HL-60 (cell line): Measurements from ENCODE around the gene SLC20A1.

Experiments
- DNase-seq, 2 experiments: peaks; one replicate each; pipeline ENCODE4 v3.0.0-alpha.2; 2010 to 2020; ENCODE audit warnings: low read depth in 1 of 2, low spot score in 1 of 2
- H3K27ac ChIP-seq: fragments of 250-450 bp; sonication (Bioruptor Pico); replicated peaks from 2 replicates; pipeline ENCODE4 v1.5.1; 2020; ENCODE audit warnings: mild to moderate bottlenecking, moderate library complexity
- H3K27me3 ChIP-seq: fragments of 250-450 bp; sonication (Bioruptor Pico); 2 replicates; pipeline ENCODE4 v1.5.1; 2021; ENCODE audit warnings: mild to moderate bottlenecking, moderate library complexity; ENCODE audit not compliant: insufficient read depth, poor library complexity, severe bottlenecking
- H3K4me3 ChIP-seq: replicated peaks from 2 replicates; pipeline ENCODE4 v1.5.1; 2011; ENCODE audit warnings: mild to moderate bottlenecking, control low read depth, low read length; ENCODE audit not compliant: insufficient read depth
- CTCF ChIP-seq: IDR thresholded peaks from one replicate; pipeline ENCODE4 v1.5.1; 2011; ENCODE audit warnings: low read length, control low read depth, inconsistent platforms; ENCODE audit not compliant: insufficient read depth
- GABPA ChIP-seq: IDR thresholded peaks from 2 replicates; pipeline ENCODE4 v1.6.1; 2012; ENCODE audit warnings: low read depth
- POLR2AphosphoS5 ChIP-seq: IDR thresholded peaks from 2 replicates; pipeline ENCODE4 v1.6.1; 2012; ENCODE audit warnings: low read depth
- REST ChIP-seq: IDR thresholded peaks from 2 replicates; pipeline ENCODE4 v1.6.1; 2012; ENCODE audit warnings: low read depth; ENCODE audit not compliant: insufficient replicate concordance
- SPI1 ChIP-seq: IDR thresholded peaks from 2 replicates; pipeline ENCODE4 v1.6.1; 2012; ENCODE audit warnings: low read depth, mild to moderate bottlenecking, borderline replicate concordance

SLC20A1 gene

GRCh38 chr2:112601754-112602153, 44.0 kb upstream of the SLC20A1 start:
- TF ChIP-seq SPI1: no peak
- no peak for DNase-seq

GRCh38 chr2:112602917-112603316, 42.8 kb upstream of the SLC20A1 start:
- no peak overlapping the region for H3K27ac ChIP-seq
- no peak for TF ChIP-seq GABPA
- no peak for TF ChIP-seq POLR2AphosphoS5
- no peak for TF ChIP-seq SPI1
- no peak for TF ChIP-seq CTCF
- TF ChIP-seq REST: no peak
- no peaks in the 10 kb centered on the region for H3K27me3 ChIP-seq
- no peak for DNase-seq
- no peak overlapping the region for H3K4me3 ChIP-seq

More at GRCh38 chr2:112601754-112602153, 44.0 kb upstream of the SLC20A1 start:
- Histone ChIP-seq H3K4me3 (no peak overlapping the region), H3K27me3 (no peaks in the 10 kb centered on the region), H3K27ac (no peak overlapping the region)

GRCh38 chr2:112603731-112604130, 42.0 kb upstream of the SLC20A1 start:
- H3K27me3 ChIP-seq: no peaks in the 10 kb centered on the region
- H3K4me3 ChIP-seq: no peak overlapping the region
- TF ChIP-seq POLR2AphosphoS5 (no peak), GABPA (no peak)
- no peak for DNase-seq
- H3K27ac ChIP-seq: no peak overlapping the region

GRCh38 chr2:112604952-112605351, 40.8 kb upstream of the SLC20A1 start:
- no peak for DNase-seq

More at GRCh38 chr2:112604952-112605351, 40.8 kb upstream of the SLC20A1 start:
- TF ChIP-seq GABPA (no peak), CTCF (no peak), SPI1 (no peak), POLR2AphosphoS5 (no peak), REST (no peak)
- Histone ChIP-seq H3K27ac (no peak overlapping the region), H3K4me3 (no peak overlapping the region), H3K27me3 (no peaks in the 10 kb centered on the region)
